BLaER1 treated with 17β-estradiol and CSF1 and Interleukin-3, amounts not matched to agents 10 nM and 100 nM (cell line): Measurements from ENCODE around the gene GRIK1.

ENCODE experiments used
- H3K27ac ChIP-seq, 11 experiments: shearing (Covaris generic); formaldehyde crosslinking; 2 replicates each; pipeline ENCODE4 v1.8.1; 2022
- H3K27me3 ChIP-seq, 11 experiments: shearing (Covaris generic); formaldehyde crosslinking; 2 replicates each; pipeline ENCODE4 v1.8.1; 2022
- H3K36me3 ChIP-seq, 11 experiments: shearing (Covaris generic); formaldehyde crosslinking; 2 replicates each; pipeline ENCODE4 v1.8.1; 2022
- H3K4me1 ChIP-seq, 10 experiments: shearing (Covaris generic); formaldehyde crosslinking; 2 replicates each; pipeline ENCODE4 v1.8.1; 2022
- H3K4me2 ChIP-seq, 11 experiments: shearing (Covaris generic); formaldehyde crosslinking; 2 replicates each; pipeline ENCODE4 v1.8.1; 2022
- H3K4me3 ChIP-seq, 10 experiments: shearing (Covaris generic); formaldehyde crosslinking; 2 replicates each; pipeline ENCODE4 v1.8.1; 2022
- H3K9ac ChIP-seq, 11 experiments: shearing (Covaris generic); formaldehyde crosslinking; 2 replicates each; pipeline ENCODE4 v1.8.1; 2022
- H3K9me3 ChIP-seq, 11 experiments: shearing (Covaris generic); formaldehyde crosslinking; replicated peaks in 1 of 11; 2 replicates each; pipeline ENCODE4 v1.8.1; 2022
- H4K20me1 ChIP-seq, 11 experiments: shearing (Covaris generic); formaldehyde crosslinking; 2 replicates each; pipeline ENCODE4 v1.8.1; 2022
- Cebpa-rat ChIP-seq, 11 experiments: shearing (Covaris generic); IDR thresholded peaks; 2 replicates each; pipeline ENCODE4 v1.8.1; 2022

GRIK1 gene

GRCh38 chr21:29568020-29568697 is 371.6 kb downstream of the GRIK1 start:
- Histone ChIP-seq H3K36me3 (no peaks in the 10 kb centered on the region), H3K9ac (no peak overlapping the region), H3K27ac (no peak overlapping the region), H3K9me3 (no peaks in the 10 kb centered on the region), H3K4me2 (no peak overlapping the region), H4K20me1 (no peaks in the 10 kb centered on the region), H3K27me3 (no peaks in the 10 kb centered on the region), H3K4me3 (no peak overlapping the region), H3K4me1 (no peaks in the 10 kb centered on the region)
- no peak for TF ChIP-seq Cebpa-rat (IDR thresholded peaks at IDR 0.05)

DNA sequence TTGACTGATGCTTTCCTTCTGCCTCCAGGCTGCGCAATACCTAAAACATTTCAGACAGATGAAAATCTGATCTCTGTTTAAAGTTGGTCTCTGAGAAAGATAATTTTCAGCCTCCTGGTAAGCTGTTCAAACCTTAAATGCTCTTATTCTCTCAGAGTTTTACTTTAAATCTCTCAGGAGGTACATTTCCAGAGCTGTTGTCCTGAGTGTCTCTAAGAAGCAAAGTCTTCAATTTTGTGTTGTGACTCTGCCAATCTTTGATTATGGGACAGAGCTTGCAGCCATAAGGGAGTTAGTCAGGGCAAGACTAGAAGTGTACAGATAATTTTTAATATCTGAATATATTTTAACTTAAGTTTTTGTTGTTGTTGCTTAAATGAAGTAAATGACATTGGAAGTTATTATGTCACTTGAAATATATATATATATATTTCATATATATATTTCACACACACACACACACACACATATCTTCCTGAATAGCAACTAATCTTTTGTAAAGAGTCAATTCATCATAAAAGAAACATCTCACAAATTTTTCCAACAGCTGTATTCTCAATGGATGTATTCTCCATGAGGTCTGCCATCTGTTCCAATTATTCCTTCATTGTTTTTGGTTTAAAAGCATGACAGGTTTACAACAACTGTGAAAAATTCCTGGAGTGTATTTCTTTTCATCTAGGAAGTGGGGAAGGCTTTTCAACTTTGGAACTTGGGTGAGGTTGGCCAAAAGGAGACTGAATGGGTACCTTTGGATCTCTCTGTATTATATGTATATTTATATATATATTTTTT is 381.7 kb downstream of the GRIK1 start:
- Histone ChIP-seq H3K9me3 (no peaks in the 10 kb centered on the region), H3K4me2 (peak overlapping the region in 3 of 11 experiments; percentile 9 to 67 (median 64); a peak in 5 of 22 replicates), H3K27me3 (no peaks in the 10 kb centered on the region), H4K20me1 (no peaks in the 10 kb centered on the region), H3K4me3 (no peak overlapping the region), H3K27ac (peak overlapping the region in 3 of 11 experiments; percentile 3 to 49 (median 34); a peak in 3 of 22 replicates), H3K36me3 (peaks cover 0 to 22% (median 0%) of the 10 kb centered on the region in 11 experiments; a peak in 3 of 22 replicates), H3K9ac (no peak overlapping the region), H3K4me1 (peaks cover 0 to 21% (median 0%) of the 10 kb centered on the region in 10 experiments; a peak in 6 of 20 replicates)
- no peak for TF ChIP-seq Cebpa-rat (IDR thresholded peaks at IDR 0.05)

- H3K27ac ChIP-seq = peak overlapping the region in 3 of 11 experiments; percentile 3 to 49 (median 34); a peak in 4 of 22 replicates
- no peaks in the 10 kb centered on the region for H3K9me3 ChIP-seq
- peaks cover 0 to 23% (median 0%) of the 10 kb centered on the region in 11 experiments; a peak in 3 of 22 replicates for H3K36me3 ChIP-seq
- peaks cover 0 to 21% (median 0%) of the 10 kb centered on the region in 10 experiments; a peak in 6 of 20 replicates for H3K4me1 ChIP-seq
- H3K27me3 ChIP-seq = no peaks in the 10 kb centered on the region
- H3K9ac ChIP-seq = no peak overlapping the region
- peak overlapping the region in 3 of 11 experiments; percentile 9 to 67 (median 64); a peak in 5 of 22 replicates for H3K4me2 ChIP-seq
- no peaks in the 10 kb centered on the region for H4K20me1 ChIP-seq
- H3K4me3 ChIP-seq = no peak overlapping the region
- no peak for TF ChIP-seq Cebpa-rat (IDR thresholded peaks at IDR 0.05)
Observed at GRCh38 chr21:29557200-29557599, 382.6 kb downstream of the GRIK1 start.

DNA sequence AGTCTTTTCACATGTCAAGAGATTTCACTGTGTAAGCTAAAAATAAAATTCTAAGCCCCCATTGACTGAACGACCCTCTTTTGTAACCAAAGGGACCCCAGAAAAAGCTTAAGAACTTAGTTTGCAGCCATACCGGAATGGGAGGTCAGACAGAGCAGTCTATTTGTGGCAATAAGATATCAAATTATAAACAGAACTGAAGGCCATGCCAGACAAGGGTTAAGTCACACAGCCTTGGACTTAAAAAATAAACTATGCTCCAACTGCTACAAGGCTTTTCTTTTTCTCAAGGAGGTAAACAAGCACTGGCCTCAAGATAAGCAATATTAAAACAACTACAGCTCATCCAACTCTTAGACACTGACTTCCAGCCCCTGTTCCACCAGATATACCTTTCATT is 384.2 kb downstream of the GRIK1 start:
- no peak for TF ChIP-seq Cebpa-rat (IDR thresholded peaks at IDR 0.05)
- H3K27ac ChIP-seq = no peak overlapping the region
- H3K36me3 ChIP-seq = peaks cover 0 to 18% (median 0%) of the 10 kb centered on the region in 11 experiments; a peak in 1 of 22 replicates
- H3K9ac ChIP-seq = no peak overlapping the region
- peaks cover 0 to 21% (median 0%) of the 10 kb centered on the region in 10 experiments; a peak in 6 of 20 replicates for H3K4me1 ChIP-seq
- no peaks in the 10 kb centered on the region for H4K20me1 ChIP-seq
- H3K27me3 ChIP-seq = no peaks in the 10 kb centered on the region
- no peak overlapping the region for H3K4me3 ChIP-seq
- no peak overlapping the region for H3K4me2 ChIP-seq
- no peaks in the 10 kb centered on the region for H3K9me3 ChIP-seq

DNA sequence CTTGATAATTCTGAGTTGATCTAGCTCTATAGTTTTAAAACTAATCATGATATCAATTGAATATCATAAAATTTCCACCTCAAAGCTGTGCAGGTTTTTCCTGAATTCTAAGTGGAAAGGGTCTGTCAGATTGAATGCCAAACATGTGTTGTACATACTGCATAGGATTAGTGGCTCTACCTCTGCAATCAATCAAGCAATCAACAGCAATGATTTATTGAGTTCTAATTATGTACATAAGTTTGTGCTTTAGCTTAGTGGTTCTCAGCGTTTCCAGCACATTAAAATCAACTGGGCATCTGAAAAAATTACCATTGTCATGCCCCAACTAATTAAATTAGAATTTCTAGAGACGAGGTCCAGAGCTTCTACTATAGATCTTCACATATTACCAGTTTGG is 389.6 kb downstream of the GRIK1 start:
- Histone ChIP-seq H3K4me3 (no peak overlapping the region), H4K20me1 (no peaks in the 10 kb centered on the region), H3K4me2 (no peak overlapping the region), H3K27me3 (no peaks in the 10 kb centered on the region), H3K9ac (no peak overlapping the region), H3K9me3 (no peaks in the 10 kb centered on the region), H3K4me1 (no peaks in the 10 kb centered on the region), H3K36me3 (peaks cover 0 to 23% (median 0%) of the 10 kb centered on the region in 11 experiments; a peak in 3 of 22 replicates), H3K27ac (no peak overlapping the region)
- TF ChIP-seq Cebpa-rat (IDR thresholded peaks at IDR 0.05) = no peak

DNA sequence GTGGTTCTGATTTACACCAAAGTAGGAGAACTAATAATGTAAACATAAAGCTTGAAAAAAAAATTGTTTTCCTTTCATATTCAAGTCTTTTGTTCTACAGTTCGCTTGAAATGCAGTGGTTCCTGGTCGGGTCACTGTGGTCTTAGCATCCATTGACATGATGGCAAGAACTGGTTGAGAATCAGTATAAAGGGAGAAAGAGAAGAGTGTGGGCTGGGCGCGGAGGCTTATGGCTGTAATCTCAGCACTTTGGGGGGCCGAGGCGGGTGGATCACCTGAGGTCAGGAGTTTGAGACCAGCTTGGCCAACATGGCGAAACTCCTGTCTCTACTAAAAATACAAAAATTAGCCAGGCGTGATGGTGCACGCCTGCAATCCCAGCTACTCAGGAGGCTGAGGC is 390.2 kb downstream of the GRIK1 start:
- H3K27ac ChIP-seq = no peak overlapping the region
- no peak overlapping the region for H3K4me3 ChIP-seq
- no peaks in the 10 kb centered on the region for H3K27me3 ChIP-seq
- peaks cover 0 to 18% (median 0%) of the 10 kb centered on the region in 11 experiments; a peak in 3 of 22 replicates for H3K36me3 ChIP-seq
- no peaks in the 10 kb centered on the region for H3K4me1 ChIP-seq
- H3K4me2 ChIP-seq = no peak overlapping the region
- no peaks in the 10 kb centered on the region for H4K20me1 ChIP-seq
- H3K9ac ChIP-seq = no peak overlapping the region
- no peaks in the 10 kb centered on the region for H3K9me3 ChIP-seq
- TF ChIP-seq Cebpa-rat (IDR thresholded peaks at IDR 0.05) = no peak

DNA sequence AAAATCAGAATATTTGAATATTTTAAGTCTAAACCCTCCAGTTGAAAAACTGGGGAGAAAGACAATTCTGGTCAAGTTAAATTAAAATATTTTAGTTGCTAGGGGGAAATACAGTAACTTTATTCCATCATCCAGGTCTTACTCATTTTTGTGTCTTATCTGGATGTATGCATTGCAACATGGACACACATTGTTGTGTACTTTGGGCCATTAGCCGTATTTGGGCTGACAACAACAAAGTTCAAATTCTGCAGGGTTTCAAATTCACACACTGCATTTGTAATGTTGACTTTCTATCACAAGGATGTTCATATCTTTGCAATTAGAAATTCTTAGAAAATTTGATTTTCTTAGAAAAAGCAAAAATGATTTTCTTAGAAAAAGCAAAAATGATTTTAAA is 391.8 kb downstream of the GRIK1 start:
- no peaks in the 10 kb centered on the region for H3K9me3 ChIP-seq
- no peaks in the 10 kb centered on the region for H3K27me3 ChIP-seq
- no peaks in the 10 kb centered on the region for H4K20me1 ChIP-seq
- H3K4me1 ChIP-seq = no peaks in the 10 kb centered on the region
- H3K9ac ChIP-seq = no peak overlapping the region
- H3K4me3 ChIP-seq = no peak overlapping the region
- H3K36me3 ChIP-seq = peaks cover 0 to 18% (median 0%) of the 10 kb centered on the region in 11 experiments; a peak in 3 of 22 replicates
- H3K4me2 ChIP-seq = no peak overlapping the region
- no peak overlapping the region for H3K27ac ChIP-seq
- no peak for TF ChIP-seq Cebpa-rat (IDR thresholded peaks at IDR 0.05)

DNA sequence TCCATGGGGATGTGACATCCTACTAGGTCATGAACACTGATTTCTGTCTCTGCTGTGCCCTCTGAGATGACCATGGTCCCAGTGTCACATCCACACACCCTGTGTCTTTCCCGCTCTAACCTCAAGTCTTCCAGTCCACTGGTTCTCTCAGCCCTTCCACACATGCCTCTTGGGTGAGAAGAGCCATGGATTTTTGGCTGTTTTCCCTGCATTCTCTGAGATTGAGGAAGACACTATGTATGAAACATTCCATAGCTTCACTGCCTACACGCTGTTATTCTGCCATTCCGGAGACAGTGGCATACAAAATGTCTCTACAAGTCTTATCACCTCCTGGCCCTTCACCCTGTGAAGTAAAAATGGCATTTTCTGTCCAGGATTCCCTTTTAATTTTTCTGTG is 393.7 kb downstream of the GRIK1 start:
- H3K4me2 ChIP-seq = no peak overlapping the region
- no peak overlapping the region for H3K9ac ChIP-seq
- no peaks in the 10 kb centered on the region for H3K9me3 ChIP-seq
- H3K36me3 ChIP-seq = peaks cover 0 to 10% (median 0%) of the 10 kb centered on the region in 11 experiments; a peak in 3 of 22 replicates
- no peaks in the 10 kb centered on the region for H4K20me1 ChIP-seq
- H3K27ac ChIP-seq = no peak overlapping the region
- TF ChIP-seq Cebpa-rat (IDR thresholded peaks at IDR 0.05) = no peak
- H3K4me3 ChIP-seq = no peak overlapping the region
- no peaks in the 10 kb centered on the region for H3K4me1 ChIP-seq
- no peaks in the 10 kb centered on the region for H3K27me3 ChIP-seq

DNA sequence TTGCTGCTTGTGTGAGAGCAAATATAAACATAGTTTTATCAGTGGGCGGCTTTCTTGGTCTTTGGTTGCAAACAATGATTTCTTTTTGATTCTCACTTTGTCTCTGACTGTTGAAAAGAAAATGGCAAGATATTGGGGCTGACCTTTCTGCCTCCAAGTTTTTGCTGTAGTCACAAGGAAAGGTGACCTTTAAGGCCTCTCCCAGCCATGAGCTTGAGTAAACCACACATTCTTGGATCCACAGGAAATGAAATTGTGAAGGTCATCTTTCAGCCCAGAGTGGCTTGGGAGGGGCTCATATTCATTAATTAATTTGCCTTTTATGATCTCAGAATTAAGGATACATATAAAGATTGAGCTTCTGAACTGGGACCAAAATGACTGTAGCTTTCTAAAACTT is 399.5 kb downstream of the GRIK1 start:
- H3K4me2 ChIP-seq = no peak overlapping the region
- no peaks in the 10 kb centered on the region for H3K27me3 ChIP-seq
- H3K9ac ChIP-seq = no peak overlapping the region
- TF ChIP-seq Cebpa-rat (IDR thresholded peaks at IDR 0.05) = no peak
- H4K20me1 ChIP-seq = no peaks in the 10 kb centered on the region
- H3K36me3 ChIP-seq = peaks cover 0 to 25% (median 5%) of the 10 kb centered on the region in 11 experiments; a peak in 9 of 22 replicates
- H3K4me3 ChIP-seq = no peak overlapping the region
- H3K27ac ChIP-seq = no peak overlapping the region
- H3K4me1 ChIP-seq = 0 out of 20 replicates have a peak, but pooled peaks cover 0 to 5% (median 0%) of the 10 kb centered on the region in 10 experiments
- H3K9me3 ChIP-seq = peaks cover 11 to 23% (median 19%) of the 10 kb centered on the region in 11 experiments
